GM18508 (cell line): ENCODE measurements around the gene FOXL3.
"Not testable (repeated sequence)": the region's sequence is repeated elsewhere in the genome, so short reads cannot be mapped to it uniquely, and the experiment has no call there.

Source experiments
- ATAC-seq: cut with Tn5 transposase; IDR thresholded peaks from one replicate; pipeline ENCODE4 v1.9.1; 2021; ENCODE audit warnings: moderate number of reproducible peaks; ENCODE audit not compliant: insufficient read depth, unreplicated experiment

FOXL3 gene

DNA sequence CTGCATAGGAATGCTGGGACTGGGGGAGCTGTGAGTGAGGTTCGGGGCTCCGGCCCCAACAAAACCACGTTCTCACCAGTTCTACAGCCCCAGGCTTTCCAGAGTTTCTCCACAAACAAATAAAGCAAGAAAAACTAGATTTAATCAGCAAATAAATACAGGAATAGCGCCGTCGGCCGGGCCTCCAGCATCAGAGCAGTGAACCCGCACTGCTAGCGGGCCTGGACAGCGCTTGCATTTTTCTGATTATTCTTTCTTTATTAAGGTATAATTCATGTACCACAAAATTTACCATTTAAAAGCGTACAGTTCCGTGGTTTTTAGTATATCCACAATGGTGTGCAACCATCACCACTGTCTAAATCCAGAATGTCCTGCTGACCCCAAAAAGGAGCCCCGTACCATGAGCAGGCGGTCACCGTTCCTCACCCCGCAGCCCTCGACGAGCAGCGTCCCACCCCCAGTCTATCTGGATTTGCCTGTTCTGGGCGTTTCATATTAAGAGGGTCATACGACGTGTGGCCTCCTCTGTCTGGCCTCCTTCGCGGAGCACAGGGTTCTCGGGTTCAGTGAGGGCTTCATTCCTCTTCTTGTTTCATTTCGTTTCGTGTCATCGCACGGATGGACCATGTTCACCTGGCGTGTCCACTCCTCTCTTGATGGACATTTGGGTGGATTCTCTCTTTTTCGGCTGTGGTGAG is 35.5 kb upstream of the FOXL3 start:
- no peak for ATAC-seq

DNA sequence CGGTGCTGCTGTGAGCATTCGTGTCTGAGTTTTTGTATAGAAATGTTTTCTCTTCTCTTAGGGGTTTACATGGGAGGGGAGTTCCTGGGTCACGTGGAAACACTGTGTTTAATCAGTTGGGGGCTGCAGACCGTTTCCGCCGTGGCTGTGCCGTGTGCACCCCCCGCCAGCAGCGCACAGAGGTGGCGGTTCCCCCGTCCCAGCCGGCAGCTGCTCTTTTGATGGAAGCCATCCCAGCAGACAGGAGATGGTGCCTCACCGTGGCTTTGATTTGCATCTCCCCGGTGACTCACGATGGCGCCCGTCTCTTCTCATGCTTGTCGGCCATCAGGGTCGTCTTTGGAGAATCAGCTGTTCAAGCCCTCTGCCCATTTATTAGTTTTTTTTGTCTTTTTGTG is 34.9 kb upstream of the FOXL3 start:
- no peak for ATAC-seq

- ATAC-seq: no peak
Measured at GRCh38 chr7:255721-256361, 34.1 kb upstream of the FOXL3 start.

- ATAC-seq: no peak
Measured at GRCh38 chr7:256461-256940, 33.5 kb upstream of the FOXL3 start.

- no peak for ATAC-seq
Measured at GRCh38 chr7:256981-257646, 32.9 kb upstream of the FOXL3 start.

GRCh38 chr7:257647-257992 is 32.4 kb upstream of the FOXL3 start:
- no peak for ATAC-seq

DNA sequence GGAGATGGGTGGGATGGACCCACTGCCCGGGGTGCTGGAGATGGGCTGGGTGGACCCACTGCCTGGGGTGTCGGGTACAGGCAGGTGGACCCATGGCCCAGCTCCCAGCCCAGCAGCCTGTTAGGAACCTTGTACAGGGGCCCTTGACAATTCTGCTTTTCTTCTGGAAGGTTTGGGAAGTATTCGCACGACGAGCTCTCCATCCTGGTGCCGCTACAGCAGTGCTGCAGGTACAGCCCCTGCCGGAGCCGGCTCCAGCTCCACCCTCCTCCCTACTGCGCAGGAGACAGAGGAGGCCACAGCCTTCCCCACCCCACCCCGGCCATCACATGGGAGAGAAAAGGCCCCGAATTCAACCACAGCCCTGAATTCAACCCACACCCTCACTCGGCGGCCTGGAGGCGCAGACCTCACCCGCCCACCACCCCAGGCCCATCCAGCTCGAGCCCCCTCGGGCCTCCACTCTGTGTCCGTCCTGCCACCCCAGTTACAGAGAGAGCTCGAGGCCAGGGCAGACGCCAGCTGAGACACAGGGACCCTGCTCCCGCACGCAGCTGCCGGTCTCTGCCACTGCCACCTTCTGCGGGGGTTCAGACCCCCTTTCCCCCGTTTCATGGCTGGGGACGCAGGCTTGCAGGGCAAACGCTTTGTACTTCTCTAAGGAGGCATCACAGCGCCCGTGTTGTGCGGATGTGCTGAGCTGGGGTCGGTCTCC is 31.3 kb upstream of the FOXL3 start:
- ATAC-seq: no peak

- no peak for ATAC-seq
Measured at GRCh38 chr7:259191-259505, 30.8 kb upstream of the FOXL3 start.

GRCh38 chr7:259751-260405 is 30.1 kb upstream of the FOXL3 start:
- no peak for ATAC-seq

- ATAC-seq: no peak
Measured at GRCh38 chr7:260441-261281, 29.3 kb upstream of the FOXL3 start.

GRCh38 chr7:261341-262250 is 28.4 kb upstream of the FOXL3 start:
- ATAC-seq: no peak

GRCh38 chr7:262251-262572 is 27.8 kb upstream of the FOXL3 start:
- ATAC-seq: no peak

GRCh38 chr7:262631-263311 is 27.2 kb upstream of the FOXL3 start:
- ATAC-seq: not testable (repeated sequence)

- not testable (repeated sequence) for ATAC-seq
Measured at GRCh38 chr7:263483-264351, 26.3 kb upstream of the FOXL3 start.

DNA sequence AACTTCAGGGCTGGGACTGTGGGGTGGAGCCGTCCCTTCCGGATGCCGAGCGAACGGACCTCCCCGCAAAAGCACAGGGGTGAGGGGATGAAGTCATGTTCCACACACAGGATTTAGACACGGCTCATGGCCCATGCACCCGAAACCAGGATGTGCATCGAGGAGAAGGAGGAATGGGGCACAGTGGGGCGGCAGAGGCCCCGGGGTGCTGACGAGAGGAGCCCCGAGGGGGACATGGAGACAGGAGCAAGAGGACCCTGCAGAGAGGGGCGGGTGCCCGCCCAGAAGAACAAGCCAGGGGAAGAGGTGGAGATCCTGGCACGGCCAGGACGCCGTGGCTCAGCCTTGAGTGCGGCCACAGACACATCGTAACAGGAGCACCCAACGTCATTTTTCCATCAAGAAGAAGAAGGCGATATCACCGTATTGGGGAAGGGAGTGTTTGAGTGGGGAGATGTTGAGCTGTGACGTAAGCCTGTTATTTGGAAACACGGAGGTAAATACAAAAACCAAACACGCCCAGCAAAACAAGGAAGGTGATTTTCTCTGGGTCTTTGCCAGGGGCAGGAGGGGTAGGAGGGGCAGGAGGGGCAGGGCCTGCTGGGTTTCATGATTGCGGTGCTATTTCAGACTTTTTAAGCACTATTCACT is 25.3 kb upstream of the FOXL3 start:
- no peak for ATAC-seq

DNA sequence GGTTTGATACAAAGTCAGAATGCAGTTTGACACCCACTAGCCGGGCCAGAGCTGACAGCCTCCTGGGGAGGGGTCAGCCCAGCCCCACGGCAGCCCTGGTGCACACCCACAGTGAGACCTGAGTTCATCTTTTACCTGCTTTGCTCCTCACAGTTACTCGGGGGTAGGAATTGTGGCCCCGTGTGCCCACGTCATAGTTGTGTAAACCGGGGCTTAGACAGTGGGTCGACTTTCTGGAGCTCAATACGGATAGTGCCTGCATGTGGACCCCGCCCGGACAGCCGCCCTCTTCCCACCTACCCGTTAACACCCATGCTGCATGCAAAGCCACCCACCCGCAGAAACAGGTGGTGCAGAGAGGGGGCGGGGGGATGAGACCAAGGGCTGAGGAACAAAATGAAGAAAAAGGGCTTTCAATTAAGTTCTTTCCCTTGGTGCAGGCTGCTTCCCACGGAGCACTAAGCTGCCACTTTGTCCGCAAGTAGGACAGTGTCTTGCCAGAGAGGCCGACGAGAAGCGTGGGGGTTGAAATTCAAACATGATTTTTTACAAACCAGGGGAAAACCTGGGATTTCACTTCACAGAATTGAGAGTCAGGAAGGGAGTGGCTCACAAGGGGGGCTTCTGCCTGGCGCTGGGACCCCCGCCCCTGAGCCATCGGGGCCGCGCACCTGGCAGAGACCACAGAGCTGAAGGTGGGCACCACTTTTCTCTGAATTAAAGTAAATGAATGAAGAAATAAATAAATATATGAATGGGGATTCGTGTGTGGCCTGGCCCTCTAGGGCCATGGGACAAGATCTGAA is 24.6 kb upstream of the FOXL3 start:
- ATAC-seq: no peak
